Embryonic facial prominence (tissue), 1 donor: Measurements from ENCODE around the gene JMJD8.

ENCODE experiments used
- DNase-seq: peaks from one replicate; pipeline ENCODE4 v3.0.0-alpha.2; 2016; ENCODE audit errors: extremely low spot score

JMJD8 gene

DNA sequence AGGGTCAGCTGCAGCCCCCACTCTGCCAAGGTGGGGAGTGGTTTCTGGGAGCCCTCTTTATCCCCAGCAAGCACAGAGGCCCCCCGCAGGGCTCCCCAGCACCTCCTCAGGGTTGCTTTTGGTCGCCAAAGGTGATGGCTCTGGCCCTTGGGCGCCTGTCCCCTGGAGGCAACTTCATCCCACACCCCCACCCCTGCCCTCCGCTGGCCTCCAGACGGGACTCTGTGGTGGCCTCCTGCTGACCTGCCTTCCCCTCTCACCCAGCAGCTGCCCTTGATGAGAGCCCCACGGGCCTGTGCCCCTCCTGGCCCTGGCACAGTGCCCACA, 24.0 kb downstream of the JMJD8 start:
- no peak for DNase-seq

DNA sequence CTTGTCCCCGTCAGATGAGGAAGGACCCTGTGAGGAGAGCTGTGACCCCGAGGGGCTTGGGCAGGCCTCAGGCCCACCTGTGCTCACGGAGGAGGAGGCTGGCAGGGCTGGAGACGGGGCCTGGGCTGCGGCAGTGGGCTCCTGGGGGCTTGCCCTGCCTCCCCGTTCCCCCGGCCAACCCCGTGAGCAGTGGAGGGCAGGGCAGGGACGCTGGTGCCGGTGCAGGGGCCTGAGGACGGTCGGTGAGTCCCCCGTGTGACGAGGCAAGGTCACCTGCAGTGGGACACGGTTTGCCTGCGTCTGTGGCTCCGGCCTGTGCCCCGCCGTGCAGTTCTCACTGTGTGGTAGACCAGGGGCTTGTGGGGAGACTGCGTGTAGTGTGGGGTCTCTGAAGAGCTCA, 24.5 kb downstream of the JMJD8 start:
- no peak for DNase-seq

GRCh38 chr16:658679-659571, 25.2 kb downstream of the JMJD8 start:
- no peak for DNase-seq

DNA sequence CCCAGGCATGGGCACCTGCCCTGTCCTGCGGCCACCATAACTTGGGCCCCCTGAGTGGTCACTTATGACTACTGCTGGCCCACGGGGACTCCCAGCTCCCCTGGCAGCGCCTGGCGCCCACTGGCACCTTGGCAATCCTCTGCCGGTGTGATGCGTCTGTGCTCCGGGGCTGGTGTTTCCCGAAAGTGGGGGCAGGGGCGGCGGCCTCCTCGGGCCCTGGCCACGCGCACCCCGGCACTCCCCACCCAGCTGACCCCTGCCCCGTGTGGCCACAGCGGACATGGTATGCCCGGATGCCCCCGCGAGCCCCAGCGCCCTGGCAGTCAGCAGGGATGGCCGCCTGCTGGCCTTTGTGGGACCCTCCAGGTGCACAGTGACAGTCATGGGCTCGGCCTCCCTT, 26.6 kb downstream of the JMJD8 start:
- DNase-seq = no peak

- DNase-seq = no peak
Measured at GRCh38 chr16:654034-654433, 30.1 kb downstream of the JMJD8 start.

- DNase-seq = no peak
Measured at GRCh38 chr16:652454-653305, 31.5 kb downstream of the JMJD8 start.

DNA sequence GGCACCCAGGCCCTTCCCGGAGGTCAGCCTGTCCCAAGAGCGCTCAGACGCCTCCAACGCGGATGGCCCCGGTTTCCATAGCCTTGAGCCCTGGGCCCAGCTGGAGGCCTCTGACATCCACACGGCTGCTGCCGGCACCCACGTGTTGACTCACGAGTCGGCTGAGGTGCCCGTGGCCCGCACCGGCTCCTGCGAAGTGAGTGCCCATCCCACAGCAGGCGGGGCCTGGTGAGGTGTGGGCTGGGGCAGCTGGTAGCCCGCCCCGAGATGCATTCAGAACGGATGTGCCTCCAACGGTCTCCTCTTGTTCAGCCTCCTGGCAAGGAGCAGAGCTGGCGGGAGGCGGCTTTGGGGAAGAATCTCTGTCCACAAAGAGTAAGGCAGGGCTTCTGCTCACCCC, 32.3 kb downstream of the JMJD8 start:
- no peak for DNase-seq

- no peak for DNase-seq
Measured at GRCh38 chr16:649631-650030, 34.5 kb downstream of the JMJD8 start.

- DNase-seq = peak; percentile 80
Measured at GRCh38 chr16:648781-649589, 35.1 kb downstream of the JMJD8 start, which contains the start of gene WDR90. Gene WDR90 (plus strand): TSS chr16:649365. CDS start chr16:649417, 52 bp downstream.

DNA sequence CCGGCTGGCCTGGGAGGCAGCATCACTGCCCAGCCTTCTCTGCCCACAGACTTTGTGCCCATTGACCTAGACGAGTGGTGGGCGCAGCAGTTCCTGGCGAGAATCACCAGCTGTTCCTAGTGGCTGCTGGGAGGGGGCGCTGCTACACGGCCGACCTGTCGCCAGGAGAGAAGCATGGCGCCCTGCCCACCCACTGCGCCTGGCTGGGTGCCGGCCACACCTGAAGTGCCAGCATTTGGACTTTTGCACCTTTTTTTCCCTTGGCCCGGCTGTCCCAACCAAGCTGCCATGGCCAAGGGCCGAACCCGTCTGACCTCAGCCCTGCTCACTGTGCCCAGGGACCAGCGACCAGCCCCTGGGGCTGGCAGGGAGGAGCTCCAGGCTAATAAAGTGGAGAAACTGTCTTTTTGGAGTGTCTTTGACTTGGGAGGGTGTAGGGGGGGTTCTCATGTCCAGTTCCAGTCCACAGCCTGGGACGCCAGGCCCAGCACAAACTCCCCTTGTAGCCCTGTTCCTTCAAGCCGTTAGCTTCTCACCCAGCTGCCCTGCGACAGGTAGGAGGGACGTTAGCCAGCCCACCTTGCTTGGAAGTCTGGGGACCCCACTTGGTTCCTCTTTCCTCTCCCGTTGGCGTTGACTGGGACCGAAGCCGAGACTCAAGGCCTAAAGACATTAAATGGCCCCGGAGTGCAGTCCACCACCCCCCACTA, 35.9 kb downstream of the JMJD8 start:
- DNase-seq = no peak

DNA sequence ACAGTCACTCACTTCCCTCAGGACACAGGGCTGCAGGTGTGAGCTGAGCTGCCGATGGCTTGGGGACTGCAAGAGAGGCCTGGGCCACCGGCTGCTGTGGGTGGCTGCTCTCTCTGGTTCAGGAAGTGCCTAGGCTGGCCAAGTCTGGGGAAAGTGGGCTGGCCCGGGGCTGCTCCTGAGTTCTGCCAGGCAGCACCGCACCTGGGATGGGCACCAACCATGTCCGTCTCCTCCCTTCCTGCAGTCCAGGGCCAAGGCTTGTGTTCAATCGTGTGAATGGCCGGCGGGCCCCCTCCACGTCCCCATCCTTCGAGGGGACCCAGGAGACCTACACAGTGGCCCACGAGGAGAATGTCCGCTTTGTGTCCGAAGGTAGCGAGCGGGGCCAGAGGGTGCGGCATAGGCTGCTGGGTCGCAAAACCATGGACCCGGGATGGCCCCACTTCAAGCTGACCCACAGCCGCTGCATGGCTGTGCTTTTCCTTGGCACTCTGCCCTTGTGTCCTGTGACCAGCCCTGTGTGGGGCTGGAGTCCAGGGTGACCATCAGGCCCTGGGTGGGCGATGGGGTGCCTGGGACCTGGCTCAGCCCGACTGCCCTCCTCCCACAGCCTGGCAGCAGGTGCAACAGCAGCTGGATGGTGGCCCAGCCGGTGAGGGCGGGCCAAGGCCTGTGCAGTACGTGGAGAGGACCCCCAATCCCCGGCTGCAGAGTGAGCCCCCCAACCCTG, 36.8 kb downstream of the JMJD8 start:
- DNase-seq = no peak

GRCh38 chr16:646679-647172, 37.4 kb downstream of the JMJD8 start:
- no peak for DNase-seq

DNA sequence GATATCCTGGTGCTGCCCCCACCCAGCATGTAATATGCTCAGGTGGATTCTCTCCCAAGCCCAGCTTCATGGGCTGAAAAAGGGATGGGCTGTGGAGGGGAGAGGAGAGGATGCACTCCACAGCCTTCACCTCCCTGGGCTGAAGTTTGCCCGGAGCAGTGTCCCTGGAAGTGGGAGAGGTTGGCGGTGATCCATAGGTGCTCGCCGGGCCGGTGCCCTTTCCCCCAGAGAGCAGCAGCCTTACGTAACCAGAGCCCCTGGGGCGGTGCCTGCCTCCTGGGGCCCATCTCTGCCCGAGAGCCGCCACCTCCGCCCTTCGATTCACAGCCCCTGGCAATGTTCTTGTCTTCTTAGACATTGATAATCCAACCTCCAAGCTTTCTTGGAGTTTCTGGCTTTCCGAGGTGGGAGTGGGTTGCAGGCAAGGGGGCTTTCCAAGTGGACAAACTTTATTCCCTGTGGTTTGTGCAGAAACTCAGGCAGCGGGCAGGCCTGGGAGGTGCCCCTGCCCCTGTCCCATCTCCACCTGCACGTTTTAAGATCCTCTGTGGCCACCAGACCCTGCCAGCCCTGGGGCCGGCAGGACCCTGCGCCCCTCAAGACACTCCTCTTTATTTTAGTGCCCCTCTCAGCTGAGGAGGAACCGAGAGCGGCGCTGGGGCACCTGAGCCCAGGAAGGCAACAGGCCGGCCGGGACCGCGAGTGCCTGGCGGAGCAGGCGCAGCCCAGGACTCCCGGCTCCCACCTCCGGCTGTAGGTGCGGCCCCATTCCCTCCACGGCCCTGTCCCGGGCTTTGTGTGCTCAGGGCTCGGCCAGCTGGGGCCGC, 38.1 kb downstream of the JMJD8 start:
- no peak for DNase-seq

- DNase-seq = no peak
Measured at GRCh38 chr16:644556-644955, 39.6 kb downstream of the JMJD8 start.

DNA sequence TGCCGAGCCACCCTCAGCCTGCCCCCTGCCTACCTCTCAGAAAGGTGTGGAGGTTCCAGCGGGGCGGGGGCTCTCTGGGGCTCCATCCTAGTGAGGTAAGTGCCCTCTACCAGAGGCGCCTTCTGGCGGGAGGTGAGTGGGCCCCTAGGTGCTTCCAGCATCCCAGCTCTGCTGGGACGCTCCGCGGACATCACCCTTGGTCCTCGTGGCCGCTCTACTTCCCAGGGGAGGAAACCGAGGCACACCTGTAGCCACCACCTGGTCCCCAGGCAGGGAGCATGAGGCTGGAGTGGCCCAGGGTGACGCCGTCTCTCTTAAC, 41.1 kb downstream of the JMJD8 start:
- no peak for DNase-seq

GRCh38 chr16:642189-643049, 41.7 kb downstream of the JMJD8 start:
- DNase-seq = no peak

DNA sequence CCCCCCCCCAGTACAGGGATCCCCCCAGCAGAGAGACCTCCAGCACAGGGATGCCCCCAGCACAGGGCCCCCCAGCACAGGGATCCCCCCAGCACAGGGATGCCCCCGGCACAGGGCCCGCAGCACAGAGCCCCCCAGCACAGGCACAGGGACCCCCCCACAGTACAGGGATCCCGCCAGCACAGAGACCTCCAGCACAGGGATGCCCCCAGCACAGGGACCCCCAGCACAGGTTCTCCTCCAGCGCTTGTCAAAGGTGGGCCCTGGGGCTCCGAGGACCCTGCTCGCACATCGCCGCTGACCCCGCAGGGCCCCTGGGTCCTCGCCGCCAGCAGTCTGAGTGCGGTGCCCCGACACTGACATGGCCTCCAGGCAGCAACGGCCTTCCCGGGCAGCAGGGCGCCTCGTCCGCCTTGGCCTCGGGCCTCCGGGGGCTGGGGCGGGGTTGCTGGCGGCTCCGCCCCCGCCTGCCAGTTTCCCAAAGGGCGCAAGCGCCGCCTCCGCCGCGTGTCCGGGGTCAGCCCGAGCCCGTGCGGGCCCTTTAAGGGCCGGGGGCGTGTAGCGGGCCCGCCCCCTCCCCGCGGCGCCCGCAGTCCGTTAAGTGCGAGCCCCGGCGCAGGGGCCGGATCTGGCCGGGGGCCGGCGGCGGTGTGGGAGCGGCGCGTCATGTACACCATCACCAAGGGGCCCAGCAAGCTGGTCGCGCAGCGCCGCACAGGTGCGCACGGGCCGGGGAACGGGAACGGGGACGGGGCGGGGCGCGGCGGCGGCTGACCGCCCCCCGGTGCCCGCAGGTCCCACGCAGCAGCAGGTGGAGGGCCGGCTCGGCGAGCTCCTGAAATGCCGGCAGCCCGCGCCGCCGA, 42.6 kb downstream of the JMJD8 start, which contains the start of gene MCRIP2:
TSS of gene MCRIP2 (plus strand) at position 503 of the 863 bp plus-strand sequence. CDS start at position 667, 164 bp downstream.
- no peak for DNase-seq

DNA sequence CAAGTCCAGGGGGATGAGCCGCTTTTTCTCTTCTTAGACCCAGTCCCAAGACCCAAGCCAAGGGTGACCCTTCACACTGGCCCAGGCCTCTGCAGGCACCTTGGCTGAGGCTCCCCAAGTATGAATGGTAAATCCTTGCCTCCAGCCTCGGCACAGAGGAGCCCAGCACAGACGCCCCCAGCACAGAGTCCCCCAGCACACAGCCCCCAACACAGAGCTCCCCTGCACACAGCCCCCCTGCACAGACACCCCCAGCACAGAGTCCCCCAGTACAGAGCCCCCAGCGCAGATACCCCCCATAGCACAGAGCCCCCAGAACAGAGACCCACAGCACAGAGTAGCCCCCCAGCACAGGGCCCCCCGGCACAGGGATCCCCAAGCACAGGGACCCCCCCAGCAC, 43.5 kb downstream of the JMJD8 start:
- no peak for DNase-seq
